ENCODE measurements around the gene ZNHIT2. TPM values are rescaled to one million over a fixed set of nuclear protein-coding genes. Genes with fewer than 3 reads are reported as not detected.
"Not testable (repeated sequence)": the region's sequence is repeated elsewhere in the genome, so short reads cannot be mapped to it uniquely, and the experiment has no call there.

The ZNHIT2 gene
- total RNA-seq, 1 donor from 2014 or later, result 5.8 TPM

DNA sequence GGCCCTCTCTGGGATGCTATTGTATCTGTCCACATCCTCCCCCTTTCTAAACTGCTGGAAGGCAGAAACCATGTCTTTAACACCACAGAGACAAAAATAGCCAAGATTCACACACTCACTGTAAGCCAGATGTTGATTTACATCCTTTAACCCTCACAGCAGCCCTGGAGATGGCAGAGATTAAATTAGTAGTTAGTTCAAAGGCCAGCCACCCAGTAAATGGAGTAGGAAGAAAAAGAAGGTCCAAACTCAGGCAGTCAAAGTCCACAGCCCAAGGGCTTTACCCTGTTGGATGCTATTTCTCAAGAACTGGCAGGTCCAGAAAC is 2.1 kb upstream of the ZNHIT2 start:
- no peak for DNase-seq (ENCODE audit: low spot score)

DNA sequence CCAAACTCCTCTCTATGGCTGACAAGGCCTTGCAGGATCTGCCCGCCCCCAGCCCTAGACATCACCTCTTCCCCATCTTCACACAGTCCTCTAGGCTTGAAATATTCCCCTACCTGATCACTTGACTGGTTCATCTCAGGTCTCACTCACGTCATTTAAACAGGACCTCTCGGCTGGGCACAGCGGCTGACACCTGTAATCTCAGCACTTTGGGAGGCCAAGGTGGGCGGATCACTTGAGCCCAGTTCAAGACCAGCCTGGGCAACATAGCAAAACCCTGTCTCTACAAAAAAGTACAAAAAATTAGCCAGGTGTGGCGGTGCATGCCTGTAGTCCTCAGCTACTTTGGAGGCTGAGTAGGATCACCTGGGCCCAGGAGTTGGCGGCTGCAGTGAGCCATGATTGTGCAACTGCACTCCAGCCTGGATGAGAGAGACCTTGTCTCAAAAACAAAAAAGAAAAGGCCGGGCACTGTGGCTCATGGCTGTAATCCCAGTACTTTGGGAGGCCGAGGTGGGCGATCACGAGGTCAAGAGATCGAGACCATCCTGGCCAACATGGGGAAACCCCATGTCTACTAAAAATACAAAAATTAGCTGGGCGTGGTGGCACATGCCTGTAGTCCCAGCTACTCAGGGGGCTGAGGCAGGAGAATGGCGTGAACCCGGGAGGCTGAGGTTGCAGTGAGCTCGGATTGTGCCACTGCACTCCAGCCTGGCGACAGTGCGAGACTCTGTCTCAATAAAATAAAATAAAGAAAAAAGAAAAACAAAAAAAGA is 1.6 kb upstream of the ZNHIT2 start:
- not testable (repeated sequence) for DNase-seq (ENCODE audit: low spot score)

DNA sequence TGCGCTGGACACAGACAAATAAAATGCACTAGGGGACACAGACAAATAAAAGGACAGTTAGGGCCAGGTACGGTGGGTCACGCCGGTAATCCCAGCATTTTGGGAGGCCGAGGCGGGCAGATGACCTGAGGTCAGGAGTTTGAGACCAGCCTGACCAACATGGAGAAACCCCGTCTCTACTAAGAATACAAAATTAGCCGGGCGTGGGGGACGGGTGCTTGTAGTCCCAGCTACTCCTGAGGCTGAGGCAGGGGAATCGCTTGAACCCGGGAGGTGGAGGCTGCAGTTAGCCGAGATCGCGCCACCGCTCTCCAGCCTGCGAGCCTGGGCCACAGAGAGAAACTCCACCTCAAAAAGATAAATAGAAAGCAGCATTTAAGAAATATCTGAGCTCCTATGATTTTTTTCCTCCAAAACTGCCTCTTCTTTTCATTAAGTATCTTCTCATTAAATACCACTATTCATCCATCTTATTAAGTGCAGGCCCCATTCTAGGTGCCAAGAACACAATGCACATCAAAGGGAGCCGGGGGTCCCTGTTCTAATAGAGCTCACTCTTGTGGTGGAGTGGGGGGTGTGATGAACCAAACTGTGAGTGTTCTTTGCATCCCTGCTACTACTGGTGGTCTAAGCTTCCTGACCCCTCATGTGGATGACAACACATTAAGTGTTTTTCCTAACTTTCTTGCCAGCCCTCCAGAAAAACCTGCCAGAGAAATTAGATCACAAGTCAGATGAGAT is 766 bp upstream of the ZNHIT2 start:
- no peak for DNase-seq (ENCODE audit: low spot score)

GRCh38 chr11:65116370-65117205 is 913 bp downstream of the ZNHIT2 start:
- DNase-seq (ENCODE audit: low spot score), result no peak

- no peak for DNase-seq (ENCODE audit: low spot score)
Measured at GRCh38 chr11:65115361-65116082, 2.0 kb downstream of the ZNHIT2 start.

DNA sequence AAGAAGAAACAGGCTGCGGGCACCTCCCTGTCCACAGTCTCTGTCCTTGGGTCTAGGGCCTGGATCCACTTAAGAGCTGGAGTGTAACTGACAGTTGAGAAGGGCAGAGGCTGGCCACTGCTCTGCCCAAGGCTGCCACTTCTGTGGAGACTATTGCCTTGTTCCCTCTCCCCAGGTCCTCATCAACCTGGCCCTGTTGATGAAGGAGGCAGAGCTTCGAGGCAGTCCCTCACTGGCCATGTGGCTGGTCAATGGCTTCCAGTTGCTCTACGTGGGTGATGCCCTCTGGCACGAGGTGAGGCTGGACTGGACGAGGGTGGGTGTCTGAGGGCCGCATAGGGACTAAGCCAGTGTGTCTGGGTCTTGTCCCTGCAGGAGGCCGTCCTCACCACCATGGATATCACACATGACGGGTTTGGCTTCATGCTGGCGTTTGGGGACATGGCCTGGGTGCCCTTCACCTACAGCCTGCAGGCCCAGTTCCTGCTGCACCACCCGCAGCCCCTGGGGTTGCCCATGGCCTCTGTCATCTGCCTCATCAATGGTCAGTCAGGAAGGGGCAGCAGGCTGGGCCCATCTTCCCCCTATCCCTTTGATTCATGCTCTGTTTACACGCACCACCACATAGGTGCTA is 2.8 kb downstream of the ZNHIT2 start:
- no peak for DNase-seq (ENCODE audit: low spot score)

- DNase-seq (ENCODE audit: low spot score), result no peak
Measured at GRCh38 chr11:65113839-65114238, 3.7 kb downstream of the ZNHIT2 start.

- peak; percentile 57 for DNase-seq (ENCODE audit: low spot score)
Measured at GRCh38 chr11:65113361-65113756, 4.1 kb downstream of the ZNHIT2 start.

GRCh38 chr11:65112546-65113360 is 4.7 kb downstream of the ZNHIT2 start:
- no peak for DNase-seq (ENCODE audit: low spot score)

GRCh38 chr11:65111744-65112545 is 5.6 kb downstream of the ZNHIT2 start, which contains the start of gene TM7SF2:
TSS of gene TM7SF2 (plus strand) at chr11:65111872. CDS start at chr11:65112016, 144 bp downstream.
- DNase-seq (ENCODE audit: low spot score), result peak; percentile 92

DNA sequence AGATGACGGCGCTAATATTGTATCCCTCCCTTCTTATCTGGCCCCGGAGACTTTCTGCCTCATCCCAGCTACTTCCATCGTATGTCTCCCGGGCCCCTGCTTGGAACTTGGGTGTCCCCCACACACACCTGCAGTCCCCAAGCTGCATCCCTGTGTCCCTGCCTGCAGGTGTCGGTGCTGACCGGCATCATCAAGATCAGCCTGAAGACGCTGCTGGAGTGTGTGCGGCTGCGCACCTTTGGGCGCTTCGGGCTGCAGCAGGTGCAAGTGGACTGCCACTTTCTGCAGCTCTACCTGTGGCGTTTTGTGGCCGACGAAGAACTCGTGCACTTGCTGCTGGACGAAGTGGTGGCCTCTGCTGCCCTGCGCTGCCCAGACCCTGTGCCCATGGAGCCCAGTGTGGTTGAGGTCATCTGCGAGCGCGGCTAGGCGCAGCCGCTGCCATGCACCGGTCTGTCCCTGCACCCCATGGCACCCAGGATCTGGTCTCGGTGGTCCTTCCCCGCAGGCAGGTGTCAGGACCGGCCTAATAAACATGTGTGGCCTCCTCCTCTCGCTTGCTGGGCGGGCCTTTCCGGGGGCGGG is 6.2 kb downstream of the ZNHIT2 start:
- DNase-seq (ENCODE audit: low spot score), result no peak

- DNase-seq (ENCODE audit: low spot score), result peak; percentile 82
Measured at GRCh38 chr11:65110354-65110861, 7.1 kb downstream of the ZNHIT2 start.

GRCh38 chr11:65109231-65110198 is 8.0 kb downstream of the ZNHIT2 start:
- DNase-seq (ENCODE audit: low spot score), result no peak

- no peak for DNase-seq (ENCODE audit: low spot score)
Measured at GRCh38 chr11:65108469-65109123, 8.9 kb downstream of the ZNHIT2 start.

GRCh38 chr11:65107751-65108468 is 9.6 kb downstream of the ZNHIT2 start:
- no peak for DNase-seq (ENCODE audit: low spot score)

DNA sequence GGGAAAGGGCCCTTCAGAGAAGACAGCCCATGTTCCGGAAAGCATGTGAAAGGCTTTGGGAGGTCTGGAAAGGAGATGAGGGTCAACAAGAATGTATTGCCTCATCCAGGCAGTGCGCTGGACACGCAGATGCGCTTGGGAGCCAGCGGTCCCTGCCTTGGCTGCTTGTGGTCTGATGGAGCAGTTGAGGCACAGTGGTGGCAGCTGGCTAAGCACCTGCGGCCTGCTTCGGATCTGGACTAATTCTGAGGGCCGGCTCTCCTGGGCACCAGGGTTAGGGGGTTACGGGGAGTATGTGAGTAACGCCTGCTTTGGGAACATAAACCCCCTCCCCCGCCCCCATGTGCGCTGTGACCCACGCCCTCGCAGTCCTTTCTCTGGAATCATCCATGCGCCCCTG is 10.4 kb downstream of the ZNHIT2 start:
- no peak for DNase-seq (ENCODE audit: low spot score)
